Naive thymus-derived CD4-positive, alpha-beta T cell (primary cell): ENCODE measurements around the gene SH3YL1. TPM values are rescaled to one million over a fixed set of nuclear protein-coding genes. Genes with fewer than 3 reads are reported as not detected.

Source experiments
- ATAC-seq: fragments of 150-1000 bp; cut with Tn5 transposase; 2 replicates; pipeline ENCODE4 v1.10.0; 2021; ENCODE audit warnings: mild to moderate bottlenecking, moderate library complexity
- CTCF ChIA-PET: fragments of 350-600 bp; sonication (Branson Sonifier 250); formaldehyde crosslinking; loops from one replicate; lab custom pipeline; 2021; ENCODE audit warnings: antibody characterized with exemption; lab: Charles Lee
- POLR2A ChIA-PET: fragments of 350-600 bp; sonication (Branson Sonifier 250); formaldehyde crosslinking; loops from one replicate; lab custom pipeline; 2021; ENCODE audit warnings: antibody characterized with exemption, inconsistent platforms; lab: Charles Lee
- DNase-seq, 9 donors: peaks; one replicate each; pipeline versions ENCODE4 v3.0.0 to v3.0.0-alpha.2; 2020 to 2022; ENCODE audit warnings: mixed read lengths in 1 of 9
- H3K27ac ChIP-seq: one replicate; pipeline ENCODE4 v1.7.0; 2013; ENCODE audit warnings: mild to moderate bottlenecking, low read depth, low read length, moderate library complexity
- H3K27me3 ChIP-seq, 2 donors: one replicate each; pipeline ENCODE4 v1.7.0; 2013; ENCODE audit warnings: low read length in 2 of 2, mild to moderate bottlenecking in 2 of 2, moderate library complexity in 2 of 2; ENCODE audit not compliant: control insufficient read depth in 2 of 2, insufficient read depth in 2 of 2
- H3K36me3 ChIP-seq, 3 experiments: 1 replicate in 2 of 3; 2 replicates in 1 of 3; pipeline ENCODE4 v1.7.0; 2013; ENCODE audit warnings: low read length in 3 of 3, mild to moderate bottlenecking in 3 of 3, moderate library complexity in 1 of 3; ENCODE audit not compliant: insufficient read depth in 3 of 3, control insufficient read depth in 2 of 3
- H3K4me1 ChIP-seq, 2 donors: one replicate each; pipeline ENCODE4 v1.7.0; 2013; ENCODE audit warnings: low read length in 2 of 2, mild to moderate bottlenecking in 2 of 2, moderate library complexity in 1 of 2; ENCODE audit not compliant: control insufficient read depth in 2 of 2, insufficient read depth in 2 of 2
- H3K4me3 ChIP-seq: 2 replicates; pipeline ENCODE4 v1.7.0; 2013; ENCODE audit warnings: mild to moderate bottlenecking, low read length
- H3K9me3 ChIP-seq, 3 experiments: 1 replicate in 2 of 3; 2 replicates in 1 of 3; pipeline ENCODE4 v1.7.0; 2013; ENCODE audit warnings: low read length in 3 of 3; ENCODE audit not compliant: control insufficient read depth in 2 of 3
- H3K27ac Mint-ChIP-seq, 9 donors: one replicate each; pipeline ENCODE4 v1.8.0; 2020 to 2022; ENCODE audit warnings: mixed read lengths in 9 of 9, mild to moderate bottlenecking in 8 of 9, moderate library complexity in 5 of 9, inconsistent platforms in 2 of 9
- H3K27me3 Mint-ChIP-seq, 5 donors: one replicate each; pipeline ENCODE4 v1.8.0; 2021 to 2022; ENCODE audit warnings: mixed read lengths in 5 of 5, mild to moderate bottlenecking in 1 of 5
- H3K36me3 Mint-ChIP-seq, 5 donors: one replicate each; pipeline ENCODE4 v1.8.0; 2020 to 2022; ENCODE audit warnings: mixed read lengths in 5 of 5, mild to moderate bottlenecking in 3 of 5, inconsistent platforms in 1 of 5
- H3K4me1 Mint-ChIP-seq, 7 donors: one replicate each; pipeline ENCODE4 v1.8.0; 2020 to 2022; ENCODE audit warnings: mixed read lengths in 7 of 7, mild to moderate bottlenecking in 3 of 7, inconsistent platforms in 1 of 7
- H3K4me3 Mint-ChIP-seq, 10 donors: one replicate each; pipeline ENCODE4 v1.8.0; 2020 to 2022; ENCODE audit warnings: mild to moderate bottlenecking in 10 of 10, mixed read lengths in 10 of 10, moderate library complexity in 6 of 10, inconsistent platforms in 2 of 10
- H3K9me3 Mint-ChIP-seq, 11 donors: one replicate each; pipeline ENCODE4 v1.8.0; 2020 to 2022; ENCODE audit warnings: mixed read lengths in 11 of 11, mild to moderate bottlenecking in 4 of 11, inconsistent platforms in 1 of 11, moderate library complexity in 1 of 11
- intact Hi-C, 2 donors: fragments of 100-400 bp; cut with micrococcal nuclease; formaldehyde crosslinking; loops; one replicate each; pipeline ENCODE4 v1.15.1; 2023
- polyA plus RNA-seq, 2 donors: library from polyadenylated mRNA; unstranded; fragments of 300-500 nt; fragmentation: Illumina TruSeq; gene quantifications; one replicate each; pipeline ENCODE4 v1.2.3, GENCODE V29; 2021
- total RNA-seq, 6 experiments: library from RNA in 5 of 6; stranded (reverse) in 5 of 6; gene quantifications; 1 replicate in 5 of 6; 2 replicates in 1 of 6; pipeline ENCODE4 v1.2.3 and lab custom pipeline; 2021 to 2026

The SH3YL1 gene
- total and polyA plus RNA-seq, 7 experiments from 2014 or later, result 16.5 to 94.1 (median 52.2) TPM

DNA sequence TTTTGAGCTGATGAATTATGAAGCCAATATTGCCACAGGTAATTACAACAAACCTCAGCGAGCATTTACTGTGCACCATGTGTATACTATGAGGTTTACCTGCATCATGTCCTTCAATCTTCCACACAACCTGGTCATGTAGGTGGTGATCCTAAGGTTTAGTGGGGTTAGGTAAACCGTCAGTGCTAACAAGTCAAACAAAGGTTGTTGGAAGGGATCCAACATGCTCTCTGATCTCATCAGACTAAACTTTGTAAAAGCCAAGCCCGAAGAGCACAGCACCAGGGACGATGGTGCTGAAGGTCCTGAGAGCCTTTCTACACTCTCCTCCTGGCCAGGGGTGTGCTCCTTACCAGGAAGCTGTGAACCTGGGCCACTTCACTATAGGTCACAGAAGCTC lies 29.4 kb downstream of the SH3YL1 start:
- Histone ChIP-seq H3K4me1 (no peaks in the 10 kb centered on the region), H3K9me3 (no peaks in the 10 kb centered on the region), H3K27ac (no peak overlapping the region), H3K27me3 (no peaks in the 10 kb centered on the region), H3K36me3 (peaks cover 0 to 12% (median 3%) of the 10 kb centered on the region in 3 experiments), H3K4me3 (no peak overlapping the region)
- ChIA-PET CTCF (no interaction called here), POLR2A (no interaction called here)
- intact Hi-C loops, result no loop called here
- Mint-ChIP-seq H3K36me3 (peaks cover 0 to 66% (median 38%) of the 10 kb centered on the region in 5 donors), H3K27me3 (no peaks in the 10 kb centered on the region), H3K4me1 (peaks cover 0 to 16% (median 7%) of the 10 kb centered on the region in 7 donors), H3K9me3 (no peaks in the 10 kb centered on the region), H3K27ac (no peak overlapping the region), H3K4me3 (no peak overlapping the region)
- DNase-seq (no peak), ATAC-seq (no peak)

DNA sequence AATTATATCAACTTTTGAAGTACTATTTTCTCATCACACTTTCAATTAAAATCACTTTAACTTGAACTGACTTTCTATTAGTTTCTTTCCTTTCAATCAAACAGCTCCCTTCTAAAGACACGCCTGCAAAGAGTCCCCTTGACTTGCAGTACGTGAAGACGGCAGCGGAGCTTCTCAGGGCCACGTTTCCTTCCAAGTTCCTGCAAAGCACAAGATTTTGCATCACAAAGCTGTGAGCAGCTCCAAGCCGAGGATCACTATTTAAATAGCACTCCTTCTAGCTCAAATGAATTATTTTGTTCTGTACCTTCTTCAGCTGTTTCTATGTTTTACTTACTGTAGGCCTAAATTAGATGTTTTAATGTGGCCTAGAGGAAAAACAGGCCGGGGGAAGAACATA lies 30.8 kb downstream of the SH3YL1 start:
- POLR2A ChIA-PET, result interaction anchor here (0.6 kb wide), 1 partner anchor 103 kb away, joined by 3 read pairs; no protein-coding TSS in a partner anchor
- H3K4me1 Mint-ChIP-seq, result peaks cover 0 to 6% (median 2%) of the 10 kb centered on the region in 7 donors
- no peak overlapping the region for H3K27ac ChIP-seq
- no peak overlapping the region for H3K4me3 Mint-ChIP-seq
- intact Hi-C loops, result no loop called here
- H3K9me3 ChIP-seq, result no peaks in the 10 kb centered on the region
- H3K9me3 Mint-ChIP-seq, result no peaks in the 10 kb centered on the region
- peak overlapping the region in 1 of 9 donors; percentile 29 for H3K27ac Mint-ChIP-seq
- DNase-seq (no peak), ATAC-seq (no peak)
- CTCF ChIA-PET, result interaction anchor here (0.5 kb wide), 1 partner anchor 432 kb away, joined by 3 read pairs; no protein-coding TSS in a partner anchor
- H3K36me3 Mint-ChIP-seq, result peaks cover 0 to 65% (median 41%) of the 10 kb centered on the region in 5 donors
- H3K27me3 Mint-ChIP-seq, result no peaks in the 10 kb centered on the region
- peaks cover 0 to 22% (median 3%) of the 10 kb centered on the region in 3 experiments for H3K36me3 ChIP-seq
- H3K4me1 ChIP-seq, result no peaks in the 10 kb centered on the region
- H3K4me3 ChIP-seq, result no peak overlapping the region
- H3K27me3 ChIP-seq, result no peaks in the 10 kb centered on the region

DNA sequence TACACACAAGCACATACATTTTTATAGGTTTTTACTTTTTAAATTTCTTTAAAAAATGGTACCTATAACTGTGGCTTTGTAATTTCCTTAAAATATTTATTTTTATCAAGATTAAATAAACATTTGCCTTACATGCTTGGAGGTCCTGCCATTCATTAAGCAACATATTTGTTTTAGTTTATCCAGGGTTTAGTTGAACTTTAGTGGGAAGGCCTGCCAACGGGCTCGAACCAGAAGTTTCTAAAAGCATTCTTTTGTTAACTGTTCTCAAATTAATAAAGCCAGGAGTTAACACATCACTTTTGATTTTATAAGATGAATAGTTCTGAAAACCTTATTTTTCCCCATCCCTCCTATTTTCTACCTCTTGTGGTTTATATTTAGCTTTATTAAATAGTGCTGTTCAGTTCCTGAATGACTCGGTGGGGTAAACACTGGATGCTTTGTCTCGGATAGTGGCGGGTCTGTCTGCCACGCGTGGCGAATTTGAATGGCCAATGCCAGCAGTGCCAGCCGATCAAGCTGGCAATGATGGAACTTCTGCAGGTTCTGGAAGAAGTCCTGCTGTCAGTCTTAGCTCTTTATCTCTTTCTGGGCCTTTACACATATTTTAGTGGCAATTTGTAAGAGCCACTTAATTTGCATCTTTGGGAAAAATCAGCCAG lies 32.2 kb downstream of the SH3YL1 start:
- peaks cover 6 to 69% (median 52%) of the 10 kb centered on the region in 5 donors for H3K36me3 Mint-ChIP-seq
- ATAC-seq, result no peak

DNA sequence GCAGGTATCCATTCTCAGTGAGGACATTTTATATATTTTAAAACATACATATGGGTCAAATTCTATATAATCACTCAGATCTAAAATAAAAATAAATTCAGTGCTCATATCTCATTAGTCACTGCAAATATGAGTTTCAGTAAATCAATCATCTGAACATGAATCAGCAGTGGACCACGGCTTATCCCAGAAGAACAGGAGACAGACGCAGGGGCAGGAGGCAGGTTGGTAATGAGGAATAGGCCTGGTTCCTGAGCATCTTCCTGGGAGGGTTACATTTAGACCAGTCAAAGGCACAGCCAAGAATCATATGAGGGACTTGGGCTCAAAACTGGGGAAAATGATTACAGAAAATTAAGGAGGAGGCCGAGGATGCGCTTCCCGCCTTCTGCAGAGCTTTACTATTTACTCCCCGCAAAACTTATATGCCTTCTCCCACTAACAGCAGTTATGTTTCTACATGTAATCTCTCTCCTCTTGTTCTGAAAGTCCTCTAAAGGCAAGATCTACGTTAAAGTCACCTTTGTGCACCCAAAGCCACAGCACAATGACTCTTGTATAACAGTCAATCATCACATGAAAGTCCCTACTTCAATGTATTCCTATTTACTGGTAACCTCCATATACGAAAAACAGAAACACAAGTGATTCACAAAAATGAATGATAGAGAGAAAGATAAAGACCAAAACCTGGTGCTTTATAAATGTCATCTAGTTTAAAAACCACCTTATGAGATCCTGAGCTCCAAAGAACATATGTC lies 35.1 kb downstream of the SH3YL1 start:
- Histone ChIP-seq H3K36me3 (peaks cover 0 to 34% (median 3%) of the 10 kb centered on the region in 3 experiments), H3K4me3 (no peak overlapping the region), H3K27ac (no peak overlapping the region), H3K4me1 (peaks cover 0 to 2% of the 10 kb centered on the region in 2 donors), H3K27me3 (no peaks in the 10 kb centered on the region), H3K9me3 (no peaks in the 10 kb centered on the region)
- Mint-ChIP-seq H3K27me3 (no peaks in the 10 kb centered on the region), H3K36me3 (peaks cover 9 to 78% (median 57%) of the 10 kb centered on the region in 5 donors), H3K4me1 (peaks cover 0 to 4% (median 0%) of the 10 kb centered on the region in 7 donors), H3K9me3 (no peaks in the 10 kb centered on the region), H3K4me3 (no peak overlapping the region), H3K27ac (no peak overlapping the region)
- ChIA-PET CTCF (no interaction called here), POLR2A (no interaction called here)
- ATAC-seq (no peak), DNase-seq (no peak)
- intact Hi-C loops, result no loop called here

More for the DNA sequence above, 32.2 kb downstream of the SH3YL1 start:
- no peaks in the 10 kb centered on the region for H3K4me1 ChIP-seq
- peaks cover 0 to 28% (median 3%) of the 10 kb centered on the region in 3 experiments for H3K36me3 ChIP-seq
- H3K27me3 ChIP-seq, result no peaks in the 10 kb centered on the region
- no peak for DNase-seq
- Mint-ChIP-seq H3K27me3 (no peaks in the 10 kb centered on the region), H3K27ac (peak overlapping the region in 1 of 9 donors; percentile 31), H3K4me1 (peaks cover 0 to 4% (median 0%) of the 10 kb centered on the region in 7 donors), H3K4me3 (no peak overlapping the region), H3K9me3 (no peaks in the 10 kb centered on the region)
- H3K27ac ChIP-seq, result no peak overlapping the region
- no peak overlapping the region for H3K4me3 ChIP-seq
- intact Hi-C loops, result no loop called here
- H3K9me3 ChIP-seq, result no peaks in the 10 kb centered on the region
- CTCF ChIA-PET, result no interaction called here
- POLR2A ChIA-PET, result no interaction called here

DNA sequence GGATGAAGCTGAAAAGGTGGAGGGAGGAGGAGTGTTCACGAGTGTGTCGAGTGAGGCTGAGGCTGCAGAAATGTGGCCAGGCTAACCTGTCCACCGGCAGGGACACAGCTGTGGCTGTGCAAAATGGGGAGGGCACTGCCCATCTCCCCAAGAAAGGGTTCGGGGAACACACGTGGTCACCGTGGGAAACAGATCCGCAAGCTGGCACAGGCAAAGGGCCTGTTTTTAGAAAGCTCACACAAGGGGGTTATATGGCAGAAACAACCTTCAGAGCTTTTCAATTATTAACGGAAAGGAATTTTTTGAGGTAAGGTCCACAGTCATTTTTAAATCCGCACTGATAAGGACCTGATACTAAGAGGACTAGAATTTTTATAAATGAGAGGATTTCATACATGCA lies 35.7 kb downstream of the SH3YL1 start:
- H3K4me3 ChIP-seq, result no peak overlapping the region
- POLR2A ChIA-PET, result no interaction called here
- peaks cover 0 to 8% of the 10 kb centered on the region in 2 donors for H3K4me1 ChIP-seq
- peaks cover 0 to 39% (median 3%) of the 10 kb centered on the region in 3 experiments for H3K36me3 ChIP-seq
- H3K36me3 Mint-ChIP-seq, result peaks cover 9 to 78% (median 53%) of the 10 kb centered on the region in 5 donors
- H3K27me3 Mint-ChIP-seq, result no peaks in the 10 kb centered on the region
- no peaks in the 10 kb centered on the region for H3K9me3 Mint-ChIP-seq
- CTCF ChIA-PET, result no interaction called here
- no peak for ATAC-seq
- no peak overlapping the region for H3K27ac Mint-ChIP-seq
- no peak for DNase-seq
- intact Hi-C loops, result no loop called here
- H3K4me1 Mint-ChIP-seq, result peaks cover 0 to 4% (median 0%) of the 10 kb centered on the region in 7 donors
- H3K4me3 Mint-ChIP-seq, result no peak overlapping the region
- no peaks in the 10 kb centered on the region for H3K9me3 ChIP-seq
- no peak overlapping the region for H3K27ac ChIP-seq
- H3K27me3 ChIP-seq, result no peaks in the 10 kb centered on the region

DNA sequence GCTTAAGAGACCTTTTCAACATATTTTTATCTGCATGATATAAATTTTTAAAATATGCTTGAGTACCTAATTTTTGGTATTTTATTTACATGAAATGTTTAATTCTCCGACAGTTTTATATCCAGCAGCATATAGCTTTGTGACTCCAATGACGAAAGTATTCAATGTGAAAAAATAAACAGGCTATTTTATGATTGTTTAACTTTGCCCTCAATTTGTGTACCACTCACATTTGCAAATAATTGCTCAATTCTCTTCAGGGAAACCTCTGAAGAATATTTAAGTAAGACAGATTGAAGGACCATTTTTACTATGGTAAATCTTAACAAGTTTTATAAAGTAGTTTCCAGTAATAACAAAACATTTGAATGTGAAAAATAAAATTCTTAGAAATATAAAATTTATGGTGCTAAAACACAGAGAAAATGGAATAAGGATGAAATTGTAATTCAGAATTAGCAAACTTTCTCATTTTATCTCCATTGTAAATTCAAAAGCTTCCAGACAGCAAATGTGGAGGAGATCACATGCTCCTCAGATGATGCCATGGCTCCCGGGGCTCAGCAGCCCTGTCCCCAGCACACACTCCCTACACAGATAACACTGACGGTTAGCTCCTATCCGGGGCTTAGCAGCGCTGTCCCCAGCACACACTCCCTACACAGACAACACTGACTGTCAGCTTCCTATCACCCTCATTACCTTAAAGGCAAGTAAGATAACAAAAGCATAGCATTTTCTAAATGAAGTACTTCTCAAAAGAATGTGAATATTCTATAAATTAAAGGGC lies 39.7 kb downstream of the SH3YL1 start:
- peaks cover 0 to 8% (median 0%) of the 10 kb centered on the region in 7 donors for H3K4me1 Mint-ChIP-seq
- H3K9me3 Mint-ChIP-seq, result no peaks in the 10 kb centered on the region
- H3K4me3 Mint-ChIP-seq, result no peak overlapping the region
- H3K36me3 Mint-ChIP-seq, result peaks cover 9 to 65% (median 42%) of the 10 kb centered on the region in 5 donors
- Histone ChIP-seq H3K36me3 (peaks cover 0 to 36% (median 0%) of the 10 kb centered on the region in 3 experiments), H3K4me3 (no peak overlapping the region), H3K27ac (no peak overlapping the region), H3K27me3 (no peaks in the 10 kb centered on the region), H3K4me1 (peaks cover 0 to 10% of the 10 kb centered on the region in 2 donors), H3K9me3 (no peaks in the 10 kb centered on the region)
- no peak for ATAC-seq
- no peak for DNase-seq
- intact Hi-C loops, result no loop called here
- POLR2A ChIA-PET, result no interaction called here
- H3K27me3 Mint-ChIP-seq, result no peaks in the 10 kb centered on the region
- CTCF ChIA-PET, result no interaction called here
- no peak overlapping the region for H3K27ac Mint-ChIP-seq
